ENCODE results near the gene PRKCE. TPM values are rescaled to one million over a fixed set of nuclear protein-coding genes. Genes with fewer than 3 reads are reported as not detected.

Gene PRKCE
- total RNA-seq, 1 experiment from 2014 or later = 14.8 TPM

DNA sequence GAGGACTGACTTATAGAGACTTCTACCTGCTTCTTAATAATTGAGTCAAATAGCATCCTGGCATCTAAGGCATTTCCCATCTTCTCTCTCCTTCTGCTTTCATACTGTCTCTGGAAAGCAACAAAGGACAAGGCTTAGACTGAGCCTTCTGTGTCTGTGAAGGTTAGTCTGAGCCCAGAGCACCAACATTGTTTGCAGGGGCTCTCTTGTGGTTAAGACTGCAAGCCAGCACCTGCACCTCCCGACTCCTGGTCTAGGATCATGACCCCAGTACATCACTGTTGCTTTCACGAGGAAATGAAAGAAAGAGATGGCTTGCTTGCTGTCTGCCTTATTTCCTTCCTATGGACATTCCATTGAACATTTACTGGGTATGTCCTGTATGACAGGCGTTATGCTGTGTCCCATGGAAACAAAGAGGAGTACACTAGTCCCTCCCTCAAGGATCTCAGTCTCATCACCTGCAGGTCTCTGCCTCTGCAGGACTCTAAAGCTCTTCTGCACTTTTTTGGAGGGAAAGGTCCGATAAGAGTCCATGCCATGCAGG, 330.0 kb downstream of the PRKCE start:
- TF ChIP-seq ZFX (IDR thresholded peaks at IDR 0.05) (no peak), EZH2phosphoT487 (IDR thresholded peaks at IDR 0.05; ENCODE audit: borderline replicate concordance) (no peak)
- BruUV-seq (replicated peaks) = no TSS peak
- ChIA-PET POLR2A (no interaction called here), CTCF (no interaction called here), RAD21 (ENCODE audit: low non-redundant PET in 1 of 2, low total read pairs in 2 of 2, uncharacterized antibody in 2 of 2, unreplicated experiment in 2 of 2) (no interaction called here)
- Histone ChIP-seq H3K4me3 (replicated peaks in 1 of 2; ENCODE audit: low read depth in 1 of 2, low read length in 2 of 2) (no peak overlapping the region), H3K27ac (ENCODE audit: low read depth, low read length) (no peak overlapping the region), H2AFZ (ENCODE audit: low read depth, low read length, poor library complexity, severe bottlenecking) (no peak overlapping the region), H3K9me2 (ENCODE audit: insufficient read depth) (no peaks in the 10 kb centered on the region), H4K20me1 (ENCODE audit: insufficient read depth) (no peaks in the 10 kb centered on the region), H3K9me3 (ENCODE audit: control insufficient read depth in 1 of 2, insufficient read depth in 1 of 2, low read depth in 1 of 2, low read length in 2 of 2) (no peaks in the 10 kb centered on the region), H3K36me3 (ENCODE audit: control insufficient read depth in 1 of 2, insufficient read depth in 2 of 2, low read length in 2 of 2) (no peaks in the 10 kb centered on the region), H3K27me3 (ENCODE audit: insufficient read depth, low read length) (no peaks in the 10 kb centered on the region), H3K4me2 (ENCODE audit: low read length) (no peak overlapping the region), H3K9ac (ENCODE audit: low read length) (no peak overlapping the region), H3K79me2 (ENCODE audit: insufficient read depth, low read length) (no peaks in the 10 kb centered on the region), H3K4me1 (ENCODE audit: control insufficient read depth in 1 of 2, insufficient read depth in 2 of 2, low read length in 2 of 2) (no peaks in the 10 kb centered on the region)
- ATAC-seq = no peak
- intact Hi-C loops (cut with micrococcal nuclease) = no loop called here
- DNase-seq (ENCODE audit: low read depth, low spot score) = no peak

DNA sequence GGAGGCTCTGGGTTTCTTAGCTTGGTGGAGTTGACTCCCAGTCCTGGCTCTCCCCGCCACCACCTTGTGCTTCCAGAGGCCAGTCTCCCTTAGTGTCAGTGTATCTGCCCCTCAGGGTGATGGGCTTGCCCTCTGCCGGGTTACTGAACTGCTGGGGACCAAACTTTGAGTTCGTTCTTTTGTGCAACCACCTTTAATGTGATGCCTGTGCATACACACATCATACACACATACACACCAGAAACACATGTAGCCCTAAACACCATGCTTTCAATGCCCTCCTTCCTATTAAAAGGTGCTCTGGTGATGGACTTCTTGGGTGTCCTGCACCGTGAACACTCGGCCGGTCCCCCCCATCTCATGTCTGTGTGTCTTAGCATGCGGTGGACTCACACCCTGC, 330.6 kb downstream of the PRKCE start:
- CTCF ChIA-PET = no interaction called here
- TF ChIP-seq POLR2A (IDR thresholded peaks at IDR 0.05; ENCODE audit: borderline replicate concordance, extremely low read depth, insufficient read depth, insufficient read length) (no peak), CEBPB (IDR thresholded peaks at IDR 0.05; ENCODE audit: low read depth) (no peak), ZFX (IDR thresholded peaks at IDR 0.05) (no peak), FOSL1 (IDR thresholded peaks at IDR 0.05; ENCODE audit: low read depth) (no peak), SRF (IDR thresholded peaks at IDR 0.05; ENCODE audit: low read depth) (no peak), EZH2 (IDR thresholded peaks at IDR 0.05) (no peak), ZNF274 (IDR thresholded peaks at IDR 0.05; ENCODE audit: low read depth, low read length) (no peak), CBX3 (IDR thresholded peaks at IDR 0.05; ENCODE audit: low read depth) (no peak), POLR2AphosphoS5 (IDR thresholded peaks at IDR 0.05; ENCODE audit: low read depth, low read length) (no peak), YY1 (IDR thresholded peaks at IDR 0.05; ENCODE audit: extremely low read depth, insufficient replicate concordance, low read depth, low read length) (no peak), EGR1 (IDR thresholded peaks at IDR 0.05; ENCODE audit: low read depth) (no peak)
- TF ChIP-seq, protein P1, sequence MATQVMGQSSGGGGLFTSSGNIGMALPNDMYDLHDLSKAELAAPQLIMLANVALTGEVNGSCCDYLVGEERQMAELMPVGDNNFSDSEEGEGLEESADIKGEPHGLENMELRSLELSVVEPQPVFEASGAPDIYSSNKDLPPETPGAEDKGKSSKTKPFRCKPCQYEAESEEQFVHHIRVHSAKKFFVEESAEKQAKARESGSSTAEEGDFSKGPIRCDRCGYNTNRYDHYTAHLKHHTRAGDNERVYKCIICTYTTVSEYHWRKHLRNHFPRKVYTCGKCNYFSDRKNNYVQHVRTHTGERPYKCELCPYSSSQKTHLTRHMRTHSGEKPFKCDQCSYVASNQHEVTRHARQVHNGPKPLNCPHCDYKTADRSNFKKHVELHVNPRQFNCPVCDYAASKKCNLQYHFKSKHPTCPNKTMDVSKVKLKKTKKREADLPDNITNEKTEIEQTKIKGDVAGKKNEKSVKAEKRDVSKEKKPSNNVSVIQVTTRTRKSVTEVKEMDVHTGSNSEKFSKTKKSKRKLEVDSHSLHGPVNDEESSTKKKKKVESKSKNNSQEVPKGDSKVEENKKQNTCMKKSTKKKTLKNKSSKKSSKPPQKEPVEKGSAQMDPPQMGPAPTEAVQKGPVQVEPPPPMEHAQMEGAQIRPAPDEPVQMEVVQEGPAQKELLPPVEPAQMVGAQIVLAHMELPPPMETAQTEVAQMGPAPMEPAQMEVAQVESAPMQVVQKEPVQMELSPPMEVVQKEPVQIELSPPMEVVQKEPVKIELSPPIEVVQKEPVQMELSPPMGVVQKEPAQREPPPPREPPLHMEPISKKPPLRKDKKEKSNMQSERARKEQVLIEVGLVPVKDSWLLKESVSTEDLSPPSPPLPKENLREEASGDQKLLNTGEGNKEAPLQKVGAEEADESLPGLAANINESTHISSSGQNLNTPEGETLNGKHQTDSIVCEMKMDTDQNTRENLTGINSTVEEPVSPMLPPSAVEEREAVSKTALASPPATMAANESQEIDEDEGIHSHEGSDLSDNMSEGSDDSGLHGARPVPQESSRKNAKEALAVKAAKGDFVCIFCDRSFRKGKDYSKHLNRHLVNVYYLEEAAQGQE (IDR thresholded peaks at IDR 0.05; ENCODE audit: low read depth) = no peak
- TF ChIP-seq, protein P2, sequence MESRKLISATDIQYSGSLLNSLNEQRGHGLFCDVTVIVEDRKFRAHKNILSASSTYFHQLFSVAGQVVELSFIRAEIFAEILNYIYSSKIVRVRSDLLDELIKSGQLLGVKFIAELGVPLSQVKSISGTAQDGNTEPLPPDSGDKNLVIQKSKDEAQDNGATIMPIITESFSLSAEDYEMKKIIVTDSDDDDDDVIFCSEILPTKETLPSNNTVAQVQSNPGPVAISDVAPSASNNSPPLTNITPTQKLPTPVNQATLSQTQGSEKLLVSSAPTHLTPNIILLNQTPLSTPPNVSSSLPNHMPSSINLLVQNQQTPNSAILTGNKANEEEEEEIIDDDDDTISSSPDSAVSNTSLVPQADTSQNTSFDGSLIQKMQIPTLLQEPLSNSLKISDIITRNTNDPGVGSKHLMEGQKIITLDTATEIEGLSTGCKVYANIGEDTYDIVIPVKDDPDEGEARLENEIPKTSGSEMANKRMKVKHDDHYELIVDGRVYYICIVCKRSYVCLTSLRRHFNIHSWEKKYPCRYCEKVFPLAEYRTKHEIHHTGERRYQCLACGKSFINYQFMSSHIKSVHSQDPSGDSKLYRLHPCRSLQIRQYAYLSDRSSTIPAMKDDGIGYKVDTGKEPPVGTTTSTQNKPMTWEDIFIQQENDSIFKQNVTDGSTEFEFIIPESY (IDR thresholded peaks at IDR 0.05; ENCODE audit: extremely low read depth, insufficient replicate concordance, low read length) = no peak
- TF ChIP-seq, protein P3, sequence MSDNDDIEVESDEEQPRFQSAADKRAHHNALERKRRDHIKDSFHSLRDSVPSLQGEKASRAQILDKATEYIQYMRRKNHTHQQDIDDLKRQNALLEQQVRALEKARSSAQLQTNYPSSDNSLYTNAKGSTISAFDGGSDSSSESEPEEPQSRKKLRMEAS (IDR thresholded peaks at IDR 0.05) = no peak
- intact Hi-C loops (cut with micrococcal nuclease) = no loop called here

More for the DNA sequence above, 330.6 kb downstream of the PRKCE start:
- no TSS peak for BruUV-seq (replicated peaks)
- H2AFZ ChIP-seq (ENCODE audit: low read depth, low read length, poor library complexity, severe bottlenecking) = no peak overlapping the region
- H3K27me3 ChIP-seq (ENCODE audit: insufficient read depth, low read length) = no peaks in the 10 kb centered on the region
- no peak for DNase-seq (ENCODE audit: low read depth, low spot score)
- no peak overlapping the region for H3K9ac ChIP-seq (ENCODE audit: low read length)
- H3K27ac ChIP-seq (ENCODE audit: low read depth, low read length) = no peak overlapping the region
- no peaks in the 10 kb centered on the region for H3K36me3 ChIP-seq (ENCODE audit: control insufficient read depth in 1 of 2, insufficient read depth in 2 of 2, low read length in 2 of 2)
- H4K20me1 ChIP-seq (ENCODE audit: insufficient read depth) = no peaks in the 10 kb centered on the region
- no peaks in the 10 kb centered on the region for H3K4me1 ChIP-seq (ENCODE audit: control insufficient read depth in 1 of 2, insufficient read depth in 2 of 2, low read length in 2 of 2)
- POLR2A ChIA-PET = no interaction called here
- H3K4me2 ChIP-seq (ENCODE audit: low read length) = no peak overlapping the region
- RAD21 ChIA-PET (ENCODE audit: low non-redundant PET in 1 of 2, low total read pairs in 2 of 2, uncharacterized antibody in 2 of 2, unreplicated experiment in 2 of 2) = no interaction called here
- ATAC-seq = no peak
- H3K9me3 ChIP-seq (ENCODE audit: control insufficient read depth in 1 of 2, insufficient read depth in 1 of 2, low read depth in 1 of 2, low read length in 2 of 2) = no peaks in the 10 kb centered on the region
- no peak overlapping the region for H3K4me3 ChIP-seq (replicated peaks in 1 of 2; ENCODE audit: low read depth in 1 of 2, low read length in 2 of 2)
- H3K79me2 ChIP-seq (ENCODE audit: insufficient read depth, low read length) = no peaks in the 10 kb centered on the region
- H3K9me2 ChIP-seq (ENCODE audit: insufficient read depth) = no peaks in the 10 kb centered on the region
